GM12878 (cell line): Measurements from ENCODE around the gene SLC25A46. TPM values are rescaled to one million over a fixed set of nuclear protein-coding genes. Genes with fewer than 3 reads are reported as not detected.

ENCODE experiments used
- CBX5 ChIP-seq: sonication (generic); IDR thresholded peaks from 2 replicates; pipeline ENCODE4 v1.6.1; 2016; ENCODE audit warnings: low read depth, moderate library complexity, mild to moderate bottlenecking, inconsistent platforms
- MTA2 ChIP-seq: fragments of 450-650 bp; IDR thresholded peaks from 2 replicates; pipeline ENCODE4 v1.6.1; 2016; ENCODE audit warnings: low read depth, mild to moderate bottlenecking, moderate library complexity
- PML ChIP-seq: IDR thresholded peaks from 2 replicates; pipeline ENCODE4 v1.6.1; 2012; ENCODE audit warnings: low read length, inconsistent platforms
- SPI1 ChIP-seq: IDR thresholded peaks from 2 replicates; pipeline ENCODE4 v1.6.1; 2011; ENCODE audit warnings: low read depth, mild to moderate bottlenecking, low read length, moderate library complexity, borderline replicate concordance; ENCODE audit not compliant: insufficient read depth
- WRNIP1 ChIP-seq: IDR thresholded peaks from 2 replicates; pipeline ENCODE4 v1.6.1; 2011; ENCODE audit warnings: low read depth, low read length, improper control_type of control experiment, borderline replicate concordance
- polyA plus RNA-seq, 11 experiments: library from polyadenylated mRNA; depleted of rRNA in 4 of 11; unstranded in 6 of 11; stranded (reverse) in 5 of 11; fragments of >200 nt; fragmentation: Nextera tagmentation in 4 of 11; fragmentation: Illumina TruSeq in 1 of 11; extraction: Ambion mirVana in 4 of 11; extraction: Trizol in 1 of 11; gene quantifications; 1 replicate in 1 of 11; 2 replicates in 10 of 11; pipeline versions ENCODE4 v1.2.1 to v1.2.3, GENCODE V29; 2011 to 2016; ENCODE audit warnings: inconsistent platforms in 2 of 11, missing spikeins in 2 of 11, low read depth in 1 of 11
- total RNA-seq, 4 experiments: library from RNA; depleted of rRNA in 3 of 4; stranded (reverse); fragments of >200 nt in 3 of 4; fragmentation: Illumina TruSeq in 1 of 4; extraction: Trizol in 1 of 4; gene quantifications; 2 replicates each; pipeline versions ENCODE4 v1.2.1 to v1.2.3, GENCODE V29; 2013 to 2021
- TF ChIP-seq, protein P1 (sequence below): IDR thresholded peaks from 2 replicates; pipeline ENCODE4 v1.6.1; 2012; ENCODE audit warnings: low read depth, low read length, improper control_type of control experiment

The SLC25A46 gene
- total and polyA plus RNA-seq, 10 of the 15 experiments (the other 5 are each of a cell fraction or from before 2014, with no cell fraction given), result 18.0 to 89.6 (median 68.2) TPM

DNA sequence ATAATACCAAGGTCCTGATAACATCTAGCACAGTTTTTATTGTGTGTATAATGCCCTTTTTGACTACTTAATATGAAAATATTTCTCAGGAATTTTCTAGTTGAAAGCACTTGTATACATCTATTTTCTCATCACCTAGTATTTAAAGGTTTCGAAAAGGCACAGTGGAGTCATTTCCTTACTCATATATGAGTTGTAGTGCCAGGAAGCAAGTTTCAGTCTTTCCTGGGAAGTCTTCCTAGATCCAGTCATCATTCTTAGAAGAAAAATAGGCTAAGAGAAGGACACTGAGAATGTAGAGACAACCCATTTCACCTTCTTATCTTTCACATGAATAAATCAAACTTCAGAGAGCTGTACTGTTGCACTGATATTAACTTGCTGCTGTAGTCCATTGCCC lies 70.2 kb downstream of the SLC25A46 start (continued):
- TF ChIP-seq MTA2 (no peak), WRNIP1 (no peak), SPI1 (no peak), CBX5 (no peak), PML (no peak)
- TF ChIP-seq, protein P1, sequence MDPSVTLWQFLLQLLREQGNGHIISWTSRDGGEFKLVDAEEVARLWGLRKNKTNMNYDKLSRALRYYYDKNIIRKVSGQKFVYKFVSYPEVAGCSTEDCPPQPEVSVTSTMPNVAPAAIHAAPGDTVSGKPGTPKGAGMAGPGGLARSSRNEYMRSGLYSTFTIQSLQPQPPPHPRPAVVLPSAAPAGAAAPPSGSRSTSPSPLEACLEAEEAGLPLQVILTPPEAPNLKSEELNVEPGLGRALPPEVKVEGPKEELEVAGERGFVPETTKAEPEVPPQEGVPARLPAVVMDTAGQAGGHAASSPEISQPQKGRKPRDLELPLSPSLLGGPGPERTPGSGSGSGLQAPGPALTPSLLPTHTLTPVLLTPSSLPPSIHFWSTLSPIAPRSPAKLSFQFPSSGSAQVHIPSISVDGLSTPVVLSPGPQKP, result no peak

Other genes starting within 250 kb of the SLC25A46 start
- 1.2 and 2.3 TPM in 2 replicates for gene TMEM232, start 12.3 kb upstream of the SLC25A46 start, total RNA-seq (2014; rRNA removed)
- gene TMEM232, start 12.3 kb upstream of the SLC25A46 start, total RNA-seq (2014; rRNA removed; fragmentation: Illumina TruSeq; extraction: Trizol), result 0.85 and 1.1 TPM in 2 replicates
- 0.95 and 2.0 TPM in 2 replicates for gene TMEM232, start 12.3 kb upstream of the SLC25A46 start, total RNA-seq (2021)
- gene TMEM232, start 12.3 kb upstream of the SLC25A46 start, polyA plus RNA-seq (2011; rRNA removed), result 0.87 and 2.3 TPM in 2 replicates
- 0.97 and 1.3 TPM in 2 replicates for gene TMEM232, start 12.3 kb upstream of the SLC25A46 start, polyA plus RNA-seq (2014; fragmentation: Illumina TruSeq; extraction: Trizol)
- 1 to 10 TPM in 1 of 2 experiments, under 1 TPM in 1; 0.29 to 1.1 TPM for gene TMEM232, start 12.3 kb upstream of the SLC25A46 start, polyA plus RNA-seq (2014; fragmentation: Nextera tagmentation; extraction: Ambion mirVana)
- 0.59 and 0.90 TPM in 2 replicates for gene TMEM232, start 12.3 kb upstream of the SLC25A46 start, polyA plus RNA-seq (2014; rRNA removed)
- 1 to 10 TPM in 1 of 2 experiments, under 1 TPM in 1; 0.69 to 1.2 TPM for gene TMEM232, start 12.3 kb upstream of the SLC25A46 start, polyA plus RNA-seq (2016; fragmentation: Nextera tagmentation; extraction: Ambion mirVana)